Hematopoietic multipotent progenitor cell treated with erythropoietin and hydrocortisone succinate and interleukin-3 and kit ligand, for 17 days (in vitro differentiated cells): Measurements from ENCODE around the gene SPINK4.
A peak's percentile ranks its signal among the peaks of the same experiment; 100 is the strongest.

Experiments used
- DNase-seq: peaks from one replicate; pipeline ENCODE4 v3.0.0-alpha.2; 2015; ENCODE audit warnings: low spot score

The SPINK4 gene

GRCh38 chr9:33239921-33240320, at the start of gene SPINK4:
TSS of gene SPINK4 (plus strand) at chr9:33240167. CDS start at chr9:33240209, 42 bp downstream.
- peak; percentile 77 for DNase-seq

DNA sequence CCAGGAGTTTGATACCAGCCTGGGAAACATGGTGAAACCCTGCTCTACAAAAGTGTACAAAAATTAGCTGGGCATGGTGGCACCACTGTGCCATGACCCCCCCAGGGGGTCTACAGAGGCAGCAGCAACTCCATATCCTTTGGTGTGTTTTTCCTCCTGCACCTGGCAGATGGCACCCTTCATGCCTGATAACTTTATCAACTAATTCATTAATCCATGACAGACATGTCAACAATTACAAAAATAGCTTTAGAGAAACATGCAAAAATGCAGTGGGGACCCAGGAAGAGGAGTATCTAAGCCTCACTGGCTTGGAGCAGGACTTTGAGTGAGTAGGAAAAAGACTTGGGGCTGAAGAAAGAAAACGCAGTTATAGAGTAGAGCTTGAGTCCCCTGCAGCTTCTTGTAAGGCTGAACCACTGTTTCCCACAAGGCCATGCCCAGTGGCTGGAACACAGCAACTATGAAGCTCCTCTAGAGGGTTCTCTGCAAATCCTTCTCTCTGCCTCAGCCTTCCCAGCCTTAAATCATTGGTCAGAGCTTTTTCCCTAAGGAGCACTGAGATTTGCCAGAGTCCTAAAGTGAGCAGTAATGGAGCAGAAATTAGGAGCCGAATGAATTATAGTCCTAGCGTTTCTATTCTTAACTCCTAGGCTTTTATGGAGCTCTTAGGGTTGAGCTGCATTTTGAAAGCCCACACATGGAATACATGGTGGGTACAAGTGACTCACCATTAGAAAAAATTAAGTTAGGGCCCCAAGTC, 47.3 kb upstream of the SPINK4 start:
- DNase-seq = no peak

DNA sequence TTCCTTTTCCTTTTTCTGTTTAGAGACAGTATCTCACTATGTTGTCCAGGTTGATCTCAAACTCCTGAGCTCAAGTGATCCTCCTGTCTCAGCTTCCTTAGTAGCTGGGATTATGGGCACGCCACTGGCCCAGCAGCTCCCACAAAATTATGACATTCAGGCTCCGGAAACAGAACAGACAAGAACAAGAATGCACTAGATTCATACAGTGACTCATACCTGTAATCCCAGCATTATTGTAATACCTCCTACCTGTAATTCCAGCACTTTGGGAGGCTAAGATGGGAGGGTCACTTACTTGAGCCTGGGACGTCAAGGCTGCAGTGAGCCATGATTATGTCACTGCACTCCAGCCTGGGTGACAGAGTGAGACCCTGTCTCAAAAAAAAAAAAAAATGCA, 46.1 kb upstream of the SPINK4 start:
- no peak for DNase-seq

- no peak for DNase-seq
Observed at GRCh38 chr9:33196736-33197135, 43.2 kb upstream of the SPINK4 start.

DNA sequence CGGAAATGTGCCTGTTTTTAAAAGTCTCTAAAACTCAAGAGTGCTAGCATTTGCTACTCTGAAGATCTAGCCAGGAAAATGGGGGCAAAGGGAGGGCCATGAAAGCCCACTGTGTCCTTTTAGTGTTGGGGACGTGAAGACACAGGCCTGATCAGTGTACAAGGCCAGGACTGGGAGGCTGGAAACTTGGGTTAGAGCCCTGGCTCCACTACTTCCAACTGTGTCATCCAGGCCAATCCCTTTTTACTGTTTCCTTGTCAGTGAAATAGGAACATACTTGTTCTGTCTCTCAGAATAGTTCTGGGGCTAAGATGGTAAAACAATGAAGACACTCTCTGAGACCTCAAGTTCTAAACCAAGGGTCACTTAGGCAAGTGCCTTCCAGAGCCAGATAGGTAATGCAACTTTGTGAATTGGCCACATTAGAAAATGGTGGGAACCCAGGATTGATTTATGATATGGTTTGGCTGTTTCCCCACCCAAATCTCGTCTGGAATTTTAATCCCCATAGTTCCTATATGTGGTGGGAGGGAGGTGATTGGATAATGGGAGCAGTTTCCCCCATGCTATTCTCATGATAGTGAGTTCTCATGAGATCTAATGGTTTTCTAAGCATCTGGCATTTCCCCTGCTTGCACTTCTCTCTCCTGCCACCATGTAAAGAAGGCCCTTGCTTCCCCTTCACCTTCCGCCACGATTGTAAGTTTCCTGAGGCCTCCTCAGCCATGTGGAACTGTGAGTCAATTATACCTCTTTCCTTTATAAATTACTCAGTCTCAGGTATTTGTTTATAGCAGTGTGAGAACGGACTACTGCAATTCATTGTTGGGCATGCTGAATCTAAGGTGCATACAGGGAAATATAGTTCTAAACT, 42.5 kb upstream of the SPINK4 start:
- no peak for DNase-seq

- no peak for DNase-seq
Observed at GRCh38 chr9:33198165-33198564, 41.8 kb upstream of the SPINK4 start.

DNA sequence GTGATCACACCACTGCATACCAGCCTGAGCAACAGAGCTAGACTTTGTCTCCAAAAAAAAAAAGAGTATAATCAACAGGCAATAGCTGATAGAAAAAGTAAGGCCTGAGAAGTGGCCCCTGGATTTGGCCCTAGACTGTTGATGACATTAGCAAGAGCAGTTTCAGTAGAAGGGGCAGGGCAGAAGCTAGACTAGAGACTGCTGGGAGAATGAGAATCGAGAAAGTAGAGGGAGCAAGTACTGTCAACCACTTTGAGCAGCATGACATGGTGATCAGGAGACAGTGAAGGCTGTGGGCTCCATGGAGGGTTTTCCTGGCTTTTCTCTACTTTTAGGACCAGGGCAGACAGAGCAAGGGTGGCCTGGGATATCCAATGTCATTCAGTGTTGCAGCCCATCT, 37.9 kb upstream of the SPINK4 start:
- no peak for DNase-seq

- DNase-seq = no peak
Observed at GRCh38 chr9:33202552-33203201, 37.3 kb upstream of the SPINK4 start.

DNA sequence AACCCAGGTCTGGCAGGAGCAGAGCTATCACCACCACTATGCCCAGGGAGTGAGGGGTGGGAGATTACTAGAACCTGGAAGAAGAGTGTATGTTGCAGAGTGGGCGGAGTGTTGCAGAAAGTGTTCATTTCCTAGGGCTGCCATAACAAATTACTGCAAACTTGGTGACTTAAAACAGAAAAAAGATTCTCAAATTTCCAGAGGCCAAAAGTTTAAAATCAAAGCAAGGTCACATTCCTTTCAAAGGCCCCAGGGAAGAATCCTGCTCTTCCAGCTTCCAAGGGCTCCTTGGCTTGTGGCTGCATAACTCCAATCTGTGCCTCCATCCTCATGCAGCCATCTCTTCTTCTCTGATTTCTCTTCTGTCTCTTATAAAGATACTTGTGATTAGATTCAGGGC, 30.6 kb upstream of the SPINK4 start:
- DNase-seq = no peak

- DNase-seq = no peak
Observed at GRCh38 chr9:33210006-33210715, 29.8 kb upstream of the SPINK4 start.

DNA sequence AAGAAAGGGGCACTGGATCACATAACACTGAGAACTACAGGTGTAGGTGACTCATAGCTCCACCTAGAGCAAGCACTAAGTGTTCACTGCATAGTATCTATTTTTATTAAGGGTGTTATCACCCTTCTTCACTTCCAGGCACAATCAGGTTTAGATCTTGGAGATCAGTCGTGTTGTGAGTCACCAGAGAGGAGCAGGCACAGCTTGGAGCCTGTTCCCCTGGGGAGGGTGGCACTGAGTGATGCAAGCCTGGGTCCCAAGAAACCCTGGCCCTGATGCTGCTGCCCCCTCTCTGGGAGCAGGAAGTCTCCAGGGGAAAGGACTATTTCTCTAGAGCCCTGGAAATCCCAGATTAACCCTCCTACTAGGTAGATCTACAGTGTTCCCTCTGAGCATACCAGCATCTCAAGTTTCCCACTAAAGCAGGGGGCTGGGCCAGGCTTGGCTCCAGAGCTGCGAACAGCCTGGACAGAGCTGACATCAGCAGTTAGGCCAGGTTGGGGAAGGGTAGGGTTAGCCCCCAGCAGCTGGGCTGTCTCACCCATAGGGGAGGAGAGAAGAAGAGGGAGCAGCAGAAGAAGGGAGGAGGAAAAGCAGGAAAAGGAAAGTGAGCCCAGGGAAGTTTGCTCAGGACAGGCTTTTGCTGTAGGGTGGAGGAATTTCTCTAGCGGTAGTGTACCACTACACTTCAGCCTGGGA, 28.1 kb upstream of the SPINK4 start:
- DNase-seq = no peak

- no peak for DNase-seq
Observed at GRCh38 chr9:33220681-33221567, 19.0 kb upstream of the SPINK4 start.

DNA sequence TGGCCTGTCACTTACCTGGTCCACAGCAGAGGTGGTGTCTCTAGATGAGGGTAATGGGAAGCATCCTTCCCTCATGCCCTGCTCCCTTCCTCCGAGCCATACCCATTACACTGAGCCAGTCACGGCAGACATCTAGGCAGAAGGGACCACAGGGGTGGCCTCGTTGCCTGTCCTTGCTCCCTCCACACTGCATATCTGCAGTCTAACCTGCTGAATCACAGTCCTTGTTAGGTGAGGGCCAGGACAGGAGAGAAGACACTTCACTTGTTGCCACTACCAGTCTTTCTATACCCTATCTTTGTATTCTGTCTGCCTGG, 18.4 kb upstream of the SPINK4 start:
- DNase-seq = no peak

DNA sequence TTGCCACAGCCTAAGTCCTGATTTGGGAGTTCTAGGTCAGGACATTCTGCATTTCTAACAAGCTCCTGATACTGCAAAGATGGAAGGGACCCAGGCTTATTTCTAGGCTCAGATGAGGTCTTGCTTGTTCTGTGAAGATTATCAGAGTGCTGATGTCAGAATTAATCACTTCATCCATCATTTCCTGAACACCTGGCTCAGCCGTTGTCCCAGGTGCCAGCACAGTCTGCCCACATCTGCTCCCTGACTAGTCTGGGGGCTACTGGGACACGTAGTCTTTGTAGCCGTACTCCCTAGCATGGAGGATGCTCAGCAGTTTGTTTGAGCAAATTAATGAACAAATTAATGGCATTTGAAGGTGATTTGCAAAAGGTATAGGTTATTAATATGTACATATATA, 17.9 kb upstream of the SPINK4 start:
- DNase-seq = no peak

- no peak for DNase-seq
Observed at GRCh38 chr9:33223696-33224095, 16.3 kb upstream of the SPINK4 start.

GRCh38 chr9:33225319-33226147, 14.4 kb upstream of the SPINK4 start:
- DNase-seq = peak; percentile 87

GRCh38 chr9:33227008-33227398, 13.0 kb upstream of the SPINK4 start:
- DNase-seq = no peak

GRCh38 chr9:33227741-33228140, 12.2 kb upstream of the SPINK4 start:
- no peak for DNase-seq

GRCh38 chr9:33228606-33229005, 11.4 kb upstream of the SPINK4 start:
- DNase-seq = no peak
